Panc1 (cell line): ENCODE measurements around the gene PPP1R14B.

Source experiments
- POLR2AphosphoS5 ChIP-seq: IDR thresholded peaks from 2 replicates; pipeline ENCODE4 v1.6.1; 2012; ENCODE audit warnings: mild to moderate bottlenecking, low read depth, low read length, moderate library complexity
- SIN3A ChIP-seq: IDR thresholded peaks from 2 replicates; pipeline ENCODE4 v1.6.1; 2012; ENCODE audit warnings: low read depth, mild to moderate bottlenecking, low read length, moderate library complexity, borderline replicate concordance; ENCODE audit not compliant: insufficient read depth
- TF ChIP-seq, protein P1 (sequence below): fragments of 450-650 bp; IDR thresholded peaks from 2 replicates; pipeline ENCODE4 v1.5.1; 2017; ENCODE audit warnings: mild to moderate bottlenecking

DNA sequence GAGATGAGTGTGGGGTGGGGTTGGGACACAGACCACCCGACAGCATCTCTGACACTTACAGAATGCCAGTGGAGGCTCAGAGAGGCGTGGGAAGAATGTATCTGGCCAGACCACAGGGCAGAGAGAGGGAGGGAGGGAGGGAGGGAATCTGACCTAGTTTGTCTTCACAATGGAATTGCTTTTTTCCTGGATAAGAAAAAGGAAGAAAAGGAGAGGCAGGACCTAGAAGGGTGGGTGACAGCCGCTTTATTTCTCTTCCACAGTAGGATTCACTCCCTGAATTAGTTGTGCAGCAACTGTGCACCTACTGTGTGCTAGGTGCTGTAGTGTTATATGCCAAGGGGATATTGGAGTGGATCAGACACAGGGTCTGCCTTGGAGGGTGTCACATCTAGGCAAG lies 48.0 kb upstream of the PPP1R14B start:
- TF ChIP-seq, protein P1, sequence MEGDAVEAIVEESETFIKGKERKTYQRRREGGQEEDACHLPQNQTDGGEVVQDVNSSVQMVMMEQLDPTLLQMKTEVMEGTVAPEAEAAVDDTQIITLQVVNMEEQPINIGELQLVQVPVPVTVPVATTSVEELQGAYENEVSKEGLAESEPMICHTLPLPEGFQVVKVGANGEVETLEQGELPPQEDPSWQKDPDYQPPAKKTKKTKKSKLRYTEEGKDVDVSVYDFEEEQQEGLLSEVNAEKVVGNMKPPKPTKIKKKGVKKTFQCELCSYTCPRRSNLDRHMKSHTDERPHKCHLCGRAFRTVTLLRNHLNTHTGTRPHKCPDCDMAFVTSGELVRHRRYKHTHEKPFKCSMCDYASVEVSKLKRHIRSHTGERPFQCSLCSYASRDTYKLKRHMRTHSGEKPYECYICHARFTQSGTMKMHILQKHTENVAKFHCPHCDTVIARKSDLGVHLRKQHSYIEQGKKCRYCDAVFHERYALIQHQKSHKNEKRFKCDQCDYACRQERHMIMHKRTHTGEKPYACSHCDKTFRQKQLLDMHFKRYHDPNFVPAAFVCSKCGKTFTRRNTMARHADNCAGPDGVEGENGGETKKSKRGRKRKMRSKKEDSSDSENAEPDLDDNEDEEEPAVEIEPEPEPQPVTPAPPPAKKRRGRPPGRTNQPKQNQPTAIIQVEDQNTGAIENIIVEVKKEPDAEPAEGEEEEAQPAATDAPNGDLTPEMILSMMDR: no peak
- no peak for TF ChIP-seq SIN3A
- TF ChIP-seq POLR2AphosphoS5: no peak
